Left ventricle myocardium inferior (tissue), 1 donor: ENCODE results near the gene TSPAN17. TPM values are rescaled to one million over a fixed set of nuclear protein-coding genes. Genes with fewer than 3 reads are reported as not detected.
A peak's percentile ranks its signal among the peaks of the same experiment; 100 is the strongest.

Experiments
- DNase-seq: peaks from one replicate; pipeline ENCODE4 v3.0.0-alpha.2; 2020
- H3K27ac ChIP-seq: fragments of 200-600 bp; replicated peaks from 2 replicates; pipeline ENCODE4 v1.8.0; 2021
- H3K27me3 ChIP-seq: fragments of 200-600 bp; 2 replicates; pipeline ENCODE4 v1.8.0; 2021; ENCODE audit warnings: low read depth
- H3K36me3 ChIP-seq: fragments of 200-600 bp; 2 replicates; pipeline ENCODE4 v1.8.0; 2021
- H3K4me1 ChIP-seq: fragments of 200-600 bp; 2 replicates; pipeline ENCODE4 v1.8.0; 2021
- H3K4me3 ChIP-seq: fragments of 200-600 bp; 2 replicates; pipeline ENCODE4 v1.8.0; 2021; ENCODE audit warnings: mild to moderate bottlenecking, moderate library complexity
- H3K9me3 ChIP-seq: fragments of 200-600 bp; replicated peaks from 2 replicates; pipeline ENCODE4 v1.8.0; 2021
- intact Hi-C: fragments of 100-400 bp; cut with micrococcal nuclease; formaldehyde crosslinking; loops from one replicate; pipeline ENCODE4 v1.11.0; 2022
- total RNA-seq: library from RNA; stranded (reverse); fragmentation: NEBNext Ultra II Directional; extraction: Animal tissue kit (Norgen Biotek cat#: 25700); gene quantifications from one replicate; pipeline ENCODE4 v1.2.1, GENCODE V29; 2021
- TF ChIP-seq, protein P1 (sequence below): fragments of 200-600 bp; IDR thresholded peaks from 2 replicates; pipeline ENCODE4 v1.8.0; 2021; ENCODE audit warnings: antibody characterized with exemption, mild to moderate bottlenecking, borderline replicate concordance
- donor health status: DM: no; HTN: yes; CAD: no; lungs with severe emphysema.

TSPAN17 gene
- total RNA-seq, 1 donor from 2014 or later, result 31.0 TPM

DNA sequence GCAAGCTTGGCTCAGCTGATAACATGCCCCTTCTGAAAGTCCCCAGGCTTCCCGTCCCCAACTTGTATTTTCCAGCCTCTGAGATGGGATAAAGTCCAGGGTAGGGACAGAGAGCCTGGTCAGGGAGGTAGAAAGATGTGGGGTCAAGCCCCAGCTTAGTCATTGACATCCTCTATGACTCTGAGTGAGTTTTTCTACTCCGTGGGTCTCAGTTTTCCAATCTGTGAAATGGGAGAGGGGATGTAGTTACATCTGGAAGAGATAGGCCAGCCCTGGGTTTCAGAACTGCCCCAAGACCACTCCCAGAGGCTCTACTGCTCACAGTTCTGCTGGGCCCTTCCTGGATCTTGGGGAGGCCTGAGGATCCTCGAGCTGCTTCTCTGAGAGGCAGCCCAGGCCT is 40.4 kb upstream of the TSPAN17 start:
- peaks cover 47% of the 10 kb centered on the region for H3K27me3 ChIP-seq
- no peak for DNase-seq
- intact Hi-C loops, result no loop called here

DNA sequence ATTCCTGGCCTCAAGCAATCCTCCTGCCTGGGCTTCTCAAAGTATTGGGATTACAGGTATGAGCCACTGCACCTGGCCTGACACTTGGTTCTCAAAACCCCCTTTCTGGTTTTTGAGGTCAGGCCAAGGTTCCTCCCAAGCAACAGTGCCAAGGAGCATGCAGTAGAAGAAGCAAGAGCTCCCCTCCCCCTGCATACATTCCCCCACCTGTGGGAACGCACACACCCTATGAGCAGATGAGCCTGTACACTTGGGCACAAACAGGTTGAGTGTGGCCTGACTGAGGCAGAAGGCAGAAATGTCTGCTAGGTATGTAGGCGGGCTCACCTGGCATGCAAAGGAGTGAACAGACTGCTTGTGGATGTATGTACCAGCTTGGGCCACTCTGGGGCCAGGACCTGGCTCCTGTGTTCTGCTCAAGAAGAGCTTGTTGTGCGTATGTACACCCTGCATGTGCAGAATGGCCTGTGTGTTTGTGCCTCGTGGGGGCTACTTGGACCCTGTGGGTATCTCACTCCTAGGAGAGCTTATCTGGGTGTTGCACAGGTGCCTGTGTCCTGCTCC is 39.1 kb upstream of the TSPAN17 start:
- H3K36me3 ChIP-seq, result no peaks in the 10 kb centered on the region
- no peak for DNase-seq
- no peak overlapping the region for H3K4me3 ChIP-seq
- no peaks in the 10 kb centered on the region for H3K9me3 ChIP-seq
- no peak overlapping the region for H3K27ac ChIP-seq
- H3K4me1 ChIP-seq, result peaks cover 16% of the 10 kb centered on the region
- intact Hi-C loops, result no loop called here
- peaks cover 56% of the 10 kb centered on the region for H3K27me3 ChIP-seq
- TF ChIP-seq, protein P1, sequence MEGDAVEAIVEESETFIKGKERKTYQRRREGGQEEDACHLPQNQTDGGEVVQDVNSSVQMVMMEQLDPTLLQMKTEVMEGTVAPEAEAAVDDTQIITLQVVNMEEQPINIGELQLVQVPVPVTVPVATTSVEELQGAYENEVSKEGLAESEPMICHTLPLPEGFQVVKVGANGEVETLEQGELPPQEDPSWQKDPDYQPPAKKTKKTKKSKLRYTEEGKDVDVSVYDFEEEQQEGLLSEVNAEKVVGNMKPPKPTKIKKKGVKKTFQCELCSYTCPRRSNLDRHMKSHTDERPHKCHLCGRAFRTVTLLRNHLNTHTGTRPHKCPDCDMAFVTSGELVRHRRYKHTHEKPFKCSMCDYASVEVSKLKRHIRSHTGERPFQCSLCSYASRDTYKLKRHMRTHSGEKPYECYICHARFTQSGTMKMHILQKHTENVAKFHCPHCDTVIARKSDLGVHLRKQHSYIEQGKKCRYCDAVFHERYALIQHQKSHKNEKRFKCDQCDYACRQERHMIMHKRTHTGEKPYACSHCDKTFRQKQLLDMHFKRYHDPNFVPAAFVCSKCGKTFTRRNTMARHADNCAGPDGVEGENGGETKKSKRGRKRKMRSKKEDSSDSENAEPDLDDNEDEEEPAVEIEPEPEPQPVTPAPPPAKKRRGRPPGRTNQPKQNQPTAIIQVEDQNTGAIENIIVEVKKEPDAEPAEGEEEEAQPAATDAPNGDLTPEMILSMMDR, result no peak

More for the DNA sequence above, 40.4 kb upstream of the TSPAN17 start:
- peaks cover 16% of the 10 kb centered on the region for H3K4me1 ChIP-seq
- no peaks in the 10 kb centered on the region for H3K36me3 ChIP-seq
- H3K27ac ChIP-seq, result no peak overlapping the region
- no peaks in the 10 kb centered on the region for H3K9me3 ChIP-seq
- H3K4me3 ChIP-seq, result no peak overlapping the region
- TF ChIP-seq, protein P1, result no peak

DNA sequence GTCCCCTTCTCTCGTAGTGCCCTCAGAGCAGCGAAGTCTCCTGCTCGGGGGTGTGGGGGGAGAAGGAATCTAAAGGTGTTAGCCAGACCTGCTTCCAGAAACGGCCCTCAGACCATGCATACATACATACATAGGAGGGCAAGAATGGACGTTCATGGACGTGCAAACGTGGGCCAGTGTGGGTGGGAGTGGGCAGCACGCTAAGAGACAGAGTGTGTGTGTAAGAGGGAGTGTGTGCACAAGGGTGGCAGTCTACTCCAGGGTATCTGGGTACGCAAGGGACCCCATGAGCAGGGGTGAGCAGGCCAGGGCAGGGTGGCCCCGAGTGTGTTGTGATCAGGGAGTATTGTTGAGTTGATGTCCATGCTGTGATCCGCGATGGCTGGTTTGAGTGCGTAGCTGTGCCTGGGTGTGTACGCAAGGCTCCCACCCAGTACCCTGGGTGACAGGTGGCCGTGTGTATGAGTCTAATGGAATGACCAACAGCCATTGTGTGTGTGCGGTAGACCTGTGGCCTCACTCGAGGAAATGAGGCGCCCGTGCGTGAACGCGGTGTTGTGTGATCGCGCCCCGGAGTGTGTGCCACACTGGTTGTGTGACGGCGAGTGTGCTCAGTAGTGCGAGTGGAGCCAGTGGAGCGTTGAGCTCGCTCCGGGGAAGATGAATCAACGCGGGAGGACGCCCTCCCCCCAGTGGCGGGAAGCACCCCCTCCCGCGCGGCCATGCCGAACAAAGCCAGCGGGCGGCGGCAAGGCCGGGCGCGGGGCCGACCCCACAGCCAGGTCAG is 38.2 kb upstream of the TSPAN17 start:
- intact Hi-C loops, result no loop called here
- Histone ChIP-seq H3K36me3 (no peaks in the 10 kb centered on the region), H3K4me1 (peaks cover 16% of the 10 kb centered on the region), H3K27ac (no peak overlapping the region), H3K4me3 (peak overlapping the region; percentile 73), H3K9me3 (no peaks in the 10 kb centered on the region), H3K27me3 (peaks cover 54% of the 10 kb centered on the region)
- DNase-seq, result no peak
- TF ChIP-seq, protein P1, result no peak

DNA sequence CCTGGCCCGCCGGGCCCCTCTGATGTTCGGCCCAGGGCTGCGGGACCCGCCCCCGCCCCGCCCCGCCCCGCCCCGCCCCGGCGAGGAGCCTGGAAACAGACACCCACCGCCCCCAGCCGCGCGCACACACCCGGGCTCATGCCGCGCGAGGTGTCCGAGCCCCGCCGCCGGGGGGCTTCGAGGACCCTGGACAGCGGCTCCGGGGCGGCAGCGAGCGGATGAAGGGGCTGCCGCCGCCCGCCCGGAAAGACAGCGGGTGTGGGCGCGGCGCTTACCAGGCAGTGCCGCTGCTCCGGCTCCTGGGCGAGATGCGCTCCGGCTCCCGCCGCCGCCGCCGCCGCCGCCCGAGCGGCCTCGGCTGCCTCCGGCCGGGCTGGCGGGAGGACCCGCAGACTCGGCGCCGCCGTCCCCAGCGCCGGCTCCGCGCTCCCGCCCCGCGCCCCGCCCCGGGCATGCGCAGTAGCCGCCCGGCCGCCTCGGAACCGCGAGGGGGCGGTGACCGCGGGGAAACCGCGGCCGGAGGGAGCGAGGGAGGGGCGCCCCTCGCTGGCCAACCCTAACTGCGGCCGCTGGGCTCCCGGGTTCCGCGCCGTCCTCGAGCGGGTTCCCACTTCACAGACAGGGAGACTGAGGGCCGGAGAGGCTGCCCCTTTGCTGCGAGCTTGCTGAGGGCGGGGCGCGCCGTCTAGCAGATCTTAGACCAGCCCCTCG is 37.4 kb upstream of the TSPAN17 start, which contains the start of gene GPRIN1:
TSS of gene GPRIN1 (minus strand) at position 433 of the 711 bp plus-strand sequence. CDS start 10,322 bp downstream, outside the sequence.
- DNase-seq, result peak; percentile 48
- Histone ChIP-seq H3K4me1 (peaks cover 16% of the 10 kb centered on the region), H3K36me3 (no peaks in the 10 kb centered on the region), H3K9me3 (no peaks in the 10 kb centered on the region), H3K27me3 (peaks cover 57% of the 10 kb centered on the region), H3K4me3 (peak within 1 kb of the TSS; percentile 73), H3K27ac (peak within 1 kb of the TSS; percentile 33)
- TF ChIP-seq, protein P1, result peak; percentile 50
- intact Hi-C loops, result no loop called here

DNA sequence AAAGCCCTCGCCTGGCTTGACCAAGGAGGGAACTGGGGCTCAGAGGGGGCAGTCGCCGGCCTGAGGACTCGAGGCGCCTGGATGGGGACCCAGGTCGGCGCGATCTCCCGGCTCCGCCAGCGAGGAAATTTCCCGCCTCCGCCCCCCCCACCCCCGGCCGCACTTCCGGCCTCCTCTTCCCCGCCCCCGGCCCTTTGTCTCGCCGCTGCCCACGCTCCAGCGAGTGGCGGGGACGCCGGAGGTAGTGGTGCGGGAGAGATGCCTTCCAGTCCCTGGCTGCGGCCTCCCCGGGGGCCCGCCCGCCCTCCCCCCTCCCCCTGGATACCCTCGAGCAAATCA is 36.9 kb upstream of the TSPAN17 start:
- Histone ChIP-seq H3K4me3 (peak overlapping the region; percentile 73), H3K4me1 (peaks cover 16% of the 10 kb centered on the region), H3K27ac (peak overlapping the region; percentile 33), H3K9me3 (no peaks in the 10 kb centered on the region), H3K36me3 (no peaks in the 10 kb centered on the region), H3K27me3 (peaks cover 62% of the 10 kb centered on the region)
- TF ChIP-seq, protein P1, result no peak
- DNase-seq, result no peak
- intact Hi-C loops, result no loop called here
